Measurements from ENCODE around the gene AKNA. TPM values are rescaled to one million over a fixed set of nuclear protein-coding genes. Genes with fewer than 3 reads are reported as not detected.

Gene AKNA
- total and polyA plus RNA-seq, 2 of the 8 experiments (the other 6 are each of a cell fraction or from before 2014, with no cell fraction given) = 21.0 to 27.4 TPM

- TF ChIP-seq, protein P1, sequence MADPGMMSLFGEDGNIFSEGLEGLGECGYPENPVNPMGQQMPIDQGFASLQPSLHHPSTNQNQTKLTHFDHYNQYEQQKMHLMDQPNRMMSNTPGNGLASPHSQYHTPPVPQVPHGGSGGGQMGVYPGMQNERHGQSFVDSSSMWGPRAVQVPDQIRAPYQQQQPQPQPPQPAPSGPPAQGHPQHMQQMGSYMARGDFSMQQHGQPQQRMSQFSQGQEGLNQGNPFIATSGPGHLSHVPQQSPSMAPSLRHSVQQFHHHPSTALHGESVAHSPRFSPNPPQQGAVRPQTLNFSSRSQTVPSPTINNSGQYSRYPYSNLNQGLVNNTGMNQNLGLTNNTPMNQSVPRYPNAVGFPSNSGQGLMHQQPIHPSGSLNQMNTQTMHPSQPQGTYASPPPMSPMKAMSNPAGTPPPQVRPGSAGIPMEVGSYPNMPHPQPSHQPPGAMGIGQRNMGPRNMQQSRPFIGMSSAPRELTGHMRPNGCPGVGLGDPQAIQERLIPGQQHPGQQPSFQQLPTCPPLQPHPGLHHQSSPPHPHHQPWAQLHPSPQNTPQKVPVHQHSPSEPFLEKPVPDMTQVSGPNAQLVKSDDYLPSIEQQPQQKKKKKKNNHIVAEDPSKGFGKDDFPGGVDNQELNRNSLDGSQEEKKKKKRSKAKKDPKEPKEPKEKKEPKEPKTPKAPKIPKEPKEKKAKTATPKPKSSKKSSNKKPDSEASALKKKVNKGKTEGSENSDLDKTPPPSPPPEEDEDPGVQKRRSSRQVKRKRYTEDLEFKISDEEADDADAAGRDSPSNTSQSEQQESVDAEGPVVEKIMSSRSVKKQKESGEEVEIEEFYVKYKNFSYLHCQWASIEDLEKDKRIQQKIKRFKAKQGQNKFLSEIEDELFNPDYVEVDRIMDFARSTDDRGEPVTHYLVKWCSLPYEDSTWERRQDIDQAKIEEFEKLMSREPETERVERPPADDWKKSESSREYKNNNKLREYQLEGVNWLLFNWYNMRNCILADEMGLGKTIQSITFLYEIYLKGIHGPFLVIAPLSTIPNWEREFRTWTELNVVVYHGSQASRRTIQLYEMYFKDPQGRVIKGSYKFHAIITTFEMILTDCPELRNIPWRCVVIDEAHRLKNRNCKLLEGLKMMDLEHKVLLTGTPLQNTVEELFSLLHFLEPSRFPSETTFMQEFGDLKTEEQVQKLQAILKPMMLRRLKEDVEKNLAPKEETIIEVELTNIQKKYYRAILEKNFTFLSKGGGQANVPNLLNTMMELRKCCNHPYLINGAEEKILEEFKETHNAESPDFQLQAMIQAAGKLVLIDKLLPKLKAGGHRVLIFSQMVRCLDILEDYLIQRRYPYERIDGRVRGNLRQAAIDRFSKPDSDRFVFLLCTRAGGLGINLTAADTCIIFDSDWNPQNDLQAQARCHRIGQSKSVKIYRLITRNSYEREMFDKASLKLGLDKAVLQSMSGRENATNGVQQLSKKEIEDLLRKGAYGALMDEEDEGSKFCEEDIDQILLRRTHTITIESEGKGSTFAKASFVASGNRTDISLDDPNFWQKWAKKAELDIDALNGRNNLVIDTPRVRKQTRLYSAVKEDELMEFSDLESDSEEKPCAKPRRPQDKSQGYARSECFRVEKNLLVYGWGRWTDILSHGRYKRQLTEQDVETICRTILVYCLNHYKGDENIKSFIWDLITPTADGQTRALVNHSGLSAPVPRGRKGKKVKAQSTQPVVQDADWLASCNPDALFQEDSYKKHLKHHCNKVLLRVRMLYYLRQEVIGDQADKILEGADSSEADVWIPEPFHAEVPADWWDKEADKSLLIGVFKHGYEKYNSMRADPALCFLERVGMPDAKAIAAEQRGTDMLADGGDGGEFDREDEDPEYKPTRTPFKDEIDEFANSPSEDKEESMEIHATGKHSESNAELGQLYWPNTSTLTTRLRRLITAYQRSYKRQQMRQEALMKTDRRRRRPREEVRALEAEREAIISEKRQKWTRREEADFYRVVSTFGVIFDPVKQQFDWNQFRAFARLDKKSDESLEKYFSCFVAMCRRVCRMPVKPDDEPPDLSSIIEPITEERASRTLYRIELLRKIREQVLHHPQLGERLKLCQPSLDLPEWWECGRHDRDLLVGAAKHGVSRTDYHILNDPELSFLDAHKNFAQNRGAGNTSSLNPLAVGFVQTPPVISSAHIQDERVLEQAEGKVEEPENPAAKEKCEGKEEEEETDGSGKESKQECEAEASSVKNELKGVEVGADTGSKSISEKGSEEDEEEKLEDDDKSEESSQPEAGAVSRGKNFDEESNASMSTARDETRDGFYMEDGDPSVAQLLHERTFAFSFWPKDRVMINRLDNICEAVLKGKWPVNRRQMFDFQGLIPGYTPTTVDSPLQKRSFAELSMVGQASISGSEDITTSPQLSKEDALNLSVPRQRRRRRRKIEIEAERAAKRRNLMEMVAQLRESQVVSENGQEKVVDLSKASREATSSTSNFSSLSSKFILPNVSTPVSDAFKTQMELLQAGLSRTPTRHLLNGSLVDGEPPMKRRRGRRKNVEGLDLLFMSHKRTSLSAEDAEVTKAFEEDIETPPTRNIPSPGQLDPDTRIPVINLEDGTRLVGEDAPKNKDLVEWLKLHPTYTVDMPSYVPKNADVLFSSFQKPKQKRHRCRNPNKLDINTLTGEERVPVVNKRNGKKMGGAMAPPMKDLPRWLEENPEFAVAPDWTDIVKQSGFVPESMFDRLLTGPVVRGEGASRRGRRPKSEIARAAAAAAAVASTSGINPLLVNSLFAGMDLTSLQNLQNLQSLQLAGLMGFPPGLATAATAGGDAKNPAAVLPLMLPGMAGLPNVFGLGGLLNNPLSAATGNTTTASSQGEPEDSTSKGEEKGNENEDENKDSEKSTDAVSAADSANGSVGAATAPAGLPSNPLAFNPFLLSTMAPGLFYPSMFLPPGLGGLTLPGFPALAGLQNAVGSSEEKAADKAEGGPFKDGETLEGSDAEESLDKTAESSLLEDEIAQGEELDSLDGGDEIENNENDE (IDR thresholded peaks at IDR 0.05; ENCODE audit: insufficient replicate concordance, low read length) = no peak
- no peak for TF ChIP-seq EGR1 (IDR thresholded peaks at IDR 0.05; ENCODE audit: borderline replicate concordance, low read depth, low read length)
- no peak for TF ChIP-seq SIRT6 (IDR thresholded peaks at IDR 0.05; ENCODE audit: low read length)
- no peak for TF ChIP-seq NANOG (IDR thresholded peaks at IDR 0.05; ENCODE audit: insufficient read depth, low read depth, low read length, poor library complexity, severe bottlenecking)
- no peak for TF ChIP-seq RXRA (IDR thresholded peaks at IDR 0.05; ENCODE audit: insufficient read depth, low read depth, low read length)
- TF ChIP-seq SIX5 (IDR thresholded peaks at IDR 0.05; ENCODE audit: low read depth, low read length) = no peak
- no peak for TF ChIP-seq PHF8 (conservative IDR thresholded peaks at IDR 0.05; ENCODE audit: low read depth, low read length)
- TF ChIP-seq SUZ12 (IDR thresholded peaks at IDR 0.05; ENCODE audit: low read length) = no peak
- no peak for TF ChIP-seq POU5F1 (IDR thresholded peaks at IDR 0.05; ENCODE audit: low read depth, low read length)
Measured at GRCh38 chr9:114357360-114357759, 30.4 kb downstream of the AKNA start (continued).
